Smooth muscle cell (in vitro differentiated cells): ENCODE data around the gene TMA7B. TPM values are rescaled to one million over a fixed set of nuclear protein-coding genes. Genes with fewer than 3 reads are reported as not detected.

Experiments
- DNase-seq: peaks from one replicate; lab custom pipeline; 2025; ENCODE audit not compliant: unreplicated experiment; lab: John Stamatoyannopoulos, UW
- H2AFZ ChIP-seq: fragments of 200-600 bp; sonication (generic); 2 replicates; pipeline ENCODE4 v1.6.0; 2016; ENCODE audit warnings: antibody characterized with exemption, low read depth, mild to moderate bottlenecking
- H3F3A ChIP-seq: fragments of 200-600 bp; sonication (generic); 2 replicates; pipeline ENCODE4 v1.6.0; 2017; ENCODE audit warnings: antibody characterized with exemption, low read depth
- H3K27ac ChIP-seq: fragments of 200-600 bp; sonication (generic); 2 replicates; pipeline ENCODE4 v1.5.1; 2016; ENCODE audit warnings: low read depth, mild to moderate bottlenecking
- H3K27me3 ChIP-seq: fragments of 200-600 bp; sonication (generic); 2 replicates; pipeline ENCODE4 v1.6.1; 2016; ENCODE audit warnings: low read depth, mild to moderate bottlenecking
- H3K36me3 ChIP-seq: fragments of 200-600 bp; sonication (generic); 2 replicates; pipeline ENCODE4 v1.5.1; 2016; ENCODE audit warnings: low read depth
- H3K4me1 ChIP-seq: fragments of 200-600 bp; sonication (generic); 2 replicates; pipeline ENCODE4 v1.5.1; 2016; ENCODE audit warnings: low read depth
- H3K4me2 ChIP-seq: fragments of 200-600 bp; sonication (generic); 2 replicates; pipeline ENCODE4 v1.6.0; 2016; ENCODE audit warnings: mild to moderate bottlenecking
- H3K4me3 ChIP-seq: fragments of 200-600 bp; sonication (generic); 2 replicates; pipeline ENCODE4 v1.5.1; 2016; ENCODE audit warnings: mild to moderate bottlenecking
- H3K79me2 ChIP-seq: fragments of 200-600 bp; sonication (generic); 2 replicates; pipeline ENCODE4 v1.6.0; 2016; ENCODE audit warnings: low read depth, mild to moderate bottlenecking
- H3K9ac ChIP-seq: fragments of 200-600 bp; sonication (generic); 2 replicates; pipeline ENCODE4 v1.6.0; 2016; ENCODE audit warnings: low read depth
- H3K9me3 ChIP-seq: fragments of 200-600 bp; sonication (generic); replicated peaks from 2 replicates; pipeline ENCODE4 v1.5.1; 2016; ENCODE audit warnings: low read depth
- H4K20me1 ChIP-seq: fragments of 200-600 bp; sonication (generic); 2 replicates; pipeline ENCODE4 v1.6.0; 2016; ENCODE audit warnings: low read depth
- WGBS: methylation state at CpG from one replicate; pipeline ENCODE4 v1.1.7; 2016; ENCODE audit warnings: low lambda C conversion rate; 5-methylcytosine and 5-hydroxymethylcytosine counted together
- polyA plus RNA-seq: library from polyadenylated mRNA; unstranded; fragments of >200 nt; fragmentation: Nextera tagmentation; extraction: Ambion mirVana; gene quantifications from 2 replicates; pipeline ENCODE4 v1.2.1, GENCODE V29; 2016
- total RNA-seq: library from RNA; depleted of rRNA; stranded (reverse); fragments of >200 nt; gene quantifications from 2 replicates; pipeline ENCODE4 v1.2.3, GENCODE V29; 2014
- TF ChIP-seq, protein P1 (sequence below): fragments of 200-600 bp; sonication (generic); IDR thresholded peaks from 2 replicates; pipeline ENCODE4 v1.5.1; 2017; ENCODE audit warnings: borderline replicate concordance, mild to moderate bottlenecking, antibody characterized with exemption; ENCODE audit not compliant: insufficient read depth, poor library complexity, severe bottlenecking

TMA7B gene
- total and polyA plus RNA-seq, 2 experiments from 2014 or later = not detected

DNA sequence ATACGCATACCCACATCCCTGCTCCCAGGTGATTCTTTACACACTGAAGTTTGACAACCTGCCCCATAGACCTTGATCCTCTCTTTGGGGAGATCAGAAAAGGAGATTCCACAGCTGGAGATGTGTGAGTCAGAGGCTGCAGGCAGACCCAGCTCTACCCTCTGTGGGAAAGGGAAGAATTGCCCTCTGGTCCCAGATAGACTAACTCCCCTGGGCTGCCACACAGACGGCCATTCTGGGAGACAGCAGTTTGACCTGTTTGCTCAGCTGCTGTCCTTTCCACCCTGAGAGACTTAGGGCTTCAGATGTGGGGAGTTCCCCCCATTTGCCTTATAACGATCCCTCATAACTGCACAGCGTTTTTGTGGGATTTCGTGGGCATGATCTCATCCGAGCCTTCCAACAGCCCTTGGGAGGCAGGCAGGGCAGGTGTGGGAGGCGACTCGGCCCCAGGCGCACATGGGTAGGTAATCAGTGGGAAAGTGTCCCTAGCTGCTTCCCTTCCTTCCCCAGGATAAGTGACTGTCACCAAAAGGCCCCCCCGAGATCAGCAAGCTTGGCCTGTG lies 48.6 kb downstream of the TMA7B start:
- H3K4me2 ChIP-seq = no peak overlapping the region
- no peak overlapping the region for H3K27ac ChIP-seq
- DNase-seq = no peak
- H3K4me1 ChIP-seq = peaks cover 18% of the 10 kb centered on the region
- no peaks in the 10 kb centered on the region for H3K79me2 ChIP-seq
- H4K20me1 ChIP-seq = peaks cover 14% of the 10 kb centered on the region
- H3K27me3 ChIP-seq = no peaks in the 10 kb centered on the region
- no peak overlapping the region for H3K4me3 ChIP-seq
- WGBS = 66% methylated on average over 10 of the region's 10 CpGs
- H3K9me3 ChIP-seq = no peaks in the 10 kb centered on the region
- no peaks in the 10 kb centered on the region for H3K36me3 ChIP-seq
- no peak overlapping the region for H2AFZ ChIP-seq
- H3F3A ChIP-seq = no peaks in the 10 kb centered on the region
- H3K9ac ChIP-seq = no peak overlapping the region
- TF ChIP-seq, protein P1, sequence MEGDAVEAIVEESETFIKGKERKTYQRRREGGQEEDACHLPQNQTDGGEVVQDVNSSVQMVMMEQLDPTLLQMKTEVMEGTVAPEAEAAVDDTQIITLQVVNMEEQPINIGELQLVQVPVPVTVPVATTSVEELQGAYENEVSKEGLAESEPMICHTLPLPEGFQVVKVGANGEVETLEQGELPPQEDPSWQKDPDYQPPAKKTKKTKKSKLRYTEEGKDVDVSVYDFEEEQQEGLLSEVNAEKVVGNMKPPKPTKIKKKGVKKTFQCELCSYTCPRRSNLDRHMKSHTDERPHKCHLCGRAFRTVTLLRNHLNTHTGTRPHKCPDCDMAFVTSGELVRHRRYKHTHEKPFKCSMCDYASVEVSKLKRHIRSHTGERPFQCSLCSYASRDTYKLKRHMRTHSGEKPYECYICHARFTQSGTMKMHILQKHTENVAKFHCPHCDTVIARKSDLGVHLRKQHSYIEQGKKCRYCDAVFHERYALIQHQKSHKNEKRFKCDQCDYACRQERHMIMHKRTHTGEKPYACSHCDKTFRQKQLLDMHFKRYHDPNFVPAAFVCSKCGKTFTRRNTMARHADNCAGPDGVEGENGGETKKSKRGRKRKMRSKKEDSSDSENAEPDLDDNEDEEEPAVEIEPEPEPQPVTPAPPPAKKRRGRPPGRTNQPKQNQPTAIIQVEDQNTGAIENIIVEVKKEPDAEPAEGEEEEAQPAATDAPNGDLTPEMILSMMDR = no peak

DNA sequence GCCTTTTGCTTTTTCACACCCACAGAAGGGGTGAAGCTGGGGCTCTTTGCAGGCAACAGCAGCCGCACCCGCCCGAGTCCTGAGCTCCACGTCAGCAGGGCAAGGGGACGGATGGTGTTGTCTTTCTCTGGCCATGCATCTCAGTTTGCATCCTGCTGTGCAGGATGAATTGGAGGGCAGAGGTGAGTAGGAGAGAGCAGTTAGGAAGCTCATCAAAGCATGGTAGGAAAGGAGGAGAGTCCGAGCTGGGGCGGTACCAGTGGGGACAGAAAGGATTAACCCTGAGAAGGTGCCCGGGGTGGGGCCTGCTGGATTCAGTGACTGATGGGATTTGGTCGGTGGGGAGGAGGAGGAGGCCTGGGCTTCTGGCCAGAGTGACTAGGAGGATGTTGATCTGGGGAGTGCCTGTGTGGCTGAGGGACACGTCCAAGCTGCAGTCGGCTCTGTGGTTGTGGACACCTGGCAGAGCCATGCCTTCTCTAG lies 49.1 kb downstream of the TMA7B start:
- H3K4me3 ChIP-seq = no peak overlapping the region
- no peak for DNase-seq
- H3K27ac ChIP-seq = no peak overlapping the region
- no peak overlapping the region for H2AFZ ChIP-seq
- no peaks in the 10 kb centered on the region for H3K79me2 ChIP-seq
- peaks cover 14% of the 10 kb centered on the region for H4K20me1 ChIP-seq
- 57% methylated on average over 11 of the region's 11 CpGs for WGBS
- H3F3A ChIP-seq = no peaks in the 10 kb centered on the region
- no peaks in the 10 kb centered on the region for H3K9me3 ChIP-seq
- TF ChIP-seq, protein P1 = no peak
- H3K9ac ChIP-seq = no peak overlapping the region
- H3K4me2 ChIP-seq = no peak overlapping the region
- H3K4me1 ChIP-seq = peaks cover 18% of the 10 kb centered on the region
- H3K36me3 ChIP-seq = no peaks in the 10 kb centered on the region
- no peaks in the 10 kb centered on the region for H3K27me3 ChIP-seq

DNA sequence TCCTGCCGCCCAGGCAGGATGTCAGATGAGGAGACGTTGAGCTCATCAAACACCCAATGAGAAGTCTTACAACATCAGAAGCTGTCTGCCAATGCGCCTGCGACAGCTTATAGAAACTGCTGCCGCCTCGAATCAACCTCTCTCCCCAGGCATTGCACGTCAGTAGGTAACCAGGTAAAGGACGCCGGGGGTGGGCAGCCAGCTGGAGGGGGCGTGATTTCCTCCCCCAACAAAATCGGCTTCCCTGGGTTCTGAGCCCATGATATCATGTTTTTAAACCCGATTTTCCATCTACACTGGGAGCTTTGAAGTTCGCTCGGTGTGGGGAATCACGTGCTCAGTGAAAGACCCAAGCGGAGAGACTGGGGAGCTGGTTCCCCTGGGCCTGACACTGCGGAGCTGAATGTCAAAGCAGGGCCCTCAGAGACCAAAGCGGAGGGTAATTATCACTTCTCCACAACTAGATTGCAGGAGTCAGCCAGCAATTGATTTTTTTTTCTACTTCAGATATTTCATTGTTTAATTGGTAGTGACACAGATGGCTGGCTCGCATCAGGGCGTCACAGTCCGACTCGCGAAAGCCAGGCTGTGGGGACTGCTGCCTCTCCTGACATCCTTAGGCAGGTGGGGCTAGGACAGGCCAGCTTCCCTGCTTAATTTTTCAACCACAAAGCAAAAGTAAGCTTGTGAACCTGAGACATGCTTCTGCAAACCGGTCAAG lies 49.9 kb downstream of the TMA7B start:
- Histone ChIP-seq H4K20me1 (peaks cover 14% of the 10 kb centered on the region), H3K9me3 (no peaks in the 10 kb centered on the region), H3K4me3 (no peak overlapping the region), H3K79me2 (no peaks in the 10 kb centered on the region), H3K9ac (no peak overlapping the region), H3K27me3 (no peaks in the 10 kb centered on the region), H3K4me2 (no peak overlapping the region), H2AFZ (no peak overlapping the region), H3K27ac (no peak overlapping the region), H3F3A (no peaks in the 10 kb centered on the region), H3K4me1 (peaks cover 18% of the 10 kb centered on the region), H3K36me3 (no peaks in the 10 kb centered on the region)
- 85% methylated on average over 24 of the region's 24 CpGs for WGBS
- no peak for DNase-seq
- TF ChIP-seq, protein P1 = no peak

GRCh38 chr22:40010746-40011145 lies 50.5 kb downstream of the TMA7B start:
- peaks cover 18% of the 10 kb centered on the region for H3K4me1 ChIP-seq
- no peak overlapping the region for H3K27ac ChIP-seq
- H3K36me3 ChIP-seq = no peaks in the 10 kb centered on the region
- TF ChIP-seq, protein P1 = no peak
- no peak overlapping the region for H3K4me3 ChIP-seq
- DNase-seq = no peak
- H3K9me3 ChIP-seq = no peaks in the 10 kb centered on the region
- no peaks in the 10 kb centered on the region for H3K79me2 ChIP-seq
- H3F3A ChIP-seq = no peaks in the 10 kb centered on the region
- no peak overlapping the region for H3K4me2 ChIP-seq
- H2AFZ ChIP-seq = no peak overlapping the region
- 97% methylated on average over 6 of the region's 6 CpGs for WGBS
- no peak overlapping the region for H3K9ac ChIP-seq
- peaks cover 10% of the 10 kb centered on the region for H4K20me1 ChIP-seq
- H3K27me3 ChIP-seq = no peaks in the 10 kb centered on the region
